ENCODE measurements around the gene SMR3A.

DNA sequence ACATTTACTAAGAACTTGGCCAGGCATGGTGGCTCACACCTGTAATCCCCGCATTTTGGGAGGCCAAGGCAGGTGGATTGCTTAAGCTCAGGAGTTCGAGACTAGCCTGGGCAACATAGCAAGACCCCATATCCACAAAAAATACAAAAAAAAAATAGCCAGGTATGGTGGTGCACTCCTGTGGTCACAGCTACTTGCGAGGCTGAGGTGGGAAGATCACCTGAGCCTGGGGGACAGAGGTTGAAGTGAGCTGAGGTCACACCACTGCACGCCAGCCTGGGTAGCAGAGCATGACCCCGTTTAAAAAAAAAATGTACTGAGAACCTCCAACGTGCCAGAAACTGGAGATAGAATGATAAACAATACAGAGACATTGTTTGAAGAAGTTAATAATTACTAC is 45.2 kb downstream of the SMR3A start:
- no peak for TF ChIP-seq CTCF (IDR thresholded peaks at IDR 0.05)
- TF ChIP-seq POLR2A (IDR thresholded peaks at IDR 0.05) = no peak
